Epithelial cell of esophagus (primary cell): Measurements from ENCODE around the gene SHC2.

Experiments
- DNase-seq: peaks from one replicate; pipeline ENCODE4 v3.0.0; 2010; ENCODE audit warnings: low read depth
- H3K4me3 ChIP-seq: 2 replicates; pipeline ENCODE4 v1.5.1; 2011; ENCODE audit warnings: mild to moderate bottlenecking, low read length, control low read depth
- TF ChIP-seq, protein P1 (sequence below): IDR thresholded peaks from 2 replicates; pipeline ENCODE4 v1.5.1; 2011; ENCODE audit warnings: low read depth, mild to moderate bottlenecking, low read length, control low read depth, inconsistent platforms; ENCODE audit not compliant: insufficient read depth; ENCODE audit errors: missing control alignments

SHC2 gene

DNA sequence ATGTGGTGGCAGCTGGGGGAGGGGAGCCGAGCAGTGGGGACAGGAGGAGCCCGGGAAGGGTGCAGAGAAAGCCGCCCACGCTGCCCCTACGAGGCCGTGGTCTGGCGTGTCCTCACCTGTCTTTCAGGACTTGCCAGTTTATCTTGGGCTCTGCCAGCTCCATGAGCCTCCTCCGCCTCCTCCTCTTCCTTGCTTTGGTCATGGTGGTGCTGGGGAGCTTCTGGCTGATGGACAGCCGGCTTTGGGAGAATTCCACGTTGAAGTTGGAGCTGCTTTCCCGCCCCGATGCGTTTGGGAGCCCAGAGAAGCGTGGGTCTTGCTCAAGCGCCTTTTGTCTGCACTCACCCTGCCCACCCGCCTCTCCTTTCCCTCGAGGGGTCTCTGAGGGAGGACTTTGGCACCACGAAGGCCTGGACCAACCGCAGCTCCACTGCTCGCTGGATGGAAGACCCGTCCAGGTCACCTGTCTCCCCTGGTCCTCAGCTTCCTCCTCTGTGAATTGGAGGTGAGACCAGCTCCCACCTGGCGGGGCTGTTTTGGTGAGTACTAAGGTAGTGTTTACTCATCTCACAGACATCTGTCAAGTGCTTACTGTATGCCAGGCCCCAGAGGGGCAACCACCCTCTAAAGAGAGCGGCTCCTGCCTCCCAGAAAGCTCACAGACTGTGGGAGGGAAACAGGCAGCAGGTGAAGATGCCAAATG is 86.5 kb downstream of the SHC2 start:
- TF ChIP-seq, protein P1, sequence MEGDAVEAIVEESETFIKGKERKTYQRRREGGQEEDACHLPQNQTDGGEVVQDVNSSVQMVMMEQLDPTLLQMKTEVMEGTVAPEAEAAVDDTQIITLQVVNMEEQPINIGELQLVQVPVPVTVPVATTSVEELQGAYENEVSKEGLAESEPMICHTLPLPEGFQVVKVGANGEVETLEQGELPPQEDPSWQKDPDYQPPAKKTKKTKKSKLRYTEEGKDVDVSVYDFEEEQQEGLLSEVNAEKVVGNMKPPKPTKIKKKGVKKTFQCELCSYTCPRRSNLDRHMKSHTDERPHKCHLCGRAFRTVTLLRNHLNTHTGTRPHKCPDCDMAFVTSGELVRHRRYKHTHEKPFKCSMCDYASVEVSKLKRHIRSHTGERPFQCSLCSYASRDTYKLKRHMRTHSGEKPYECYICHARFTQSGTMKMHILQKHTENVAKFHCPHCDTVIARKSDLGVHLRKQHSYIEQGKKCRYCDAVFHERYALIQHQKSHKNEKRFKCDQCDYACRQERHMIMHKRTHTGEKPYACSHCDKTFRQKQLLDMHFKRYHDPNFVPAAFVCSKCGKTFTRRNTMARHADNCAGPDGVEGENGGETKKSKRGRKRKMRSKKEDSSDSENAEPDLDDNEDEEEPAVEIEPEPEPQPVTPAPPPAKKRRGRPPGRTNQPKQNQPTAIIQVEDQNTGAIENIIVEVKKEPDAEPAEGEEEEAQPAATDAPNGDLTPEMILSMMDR: no peak
- peak; percentile 48 for DNase-seq
- no peak overlapping the region for H3K4me3 ChIP-seq

DNA sequence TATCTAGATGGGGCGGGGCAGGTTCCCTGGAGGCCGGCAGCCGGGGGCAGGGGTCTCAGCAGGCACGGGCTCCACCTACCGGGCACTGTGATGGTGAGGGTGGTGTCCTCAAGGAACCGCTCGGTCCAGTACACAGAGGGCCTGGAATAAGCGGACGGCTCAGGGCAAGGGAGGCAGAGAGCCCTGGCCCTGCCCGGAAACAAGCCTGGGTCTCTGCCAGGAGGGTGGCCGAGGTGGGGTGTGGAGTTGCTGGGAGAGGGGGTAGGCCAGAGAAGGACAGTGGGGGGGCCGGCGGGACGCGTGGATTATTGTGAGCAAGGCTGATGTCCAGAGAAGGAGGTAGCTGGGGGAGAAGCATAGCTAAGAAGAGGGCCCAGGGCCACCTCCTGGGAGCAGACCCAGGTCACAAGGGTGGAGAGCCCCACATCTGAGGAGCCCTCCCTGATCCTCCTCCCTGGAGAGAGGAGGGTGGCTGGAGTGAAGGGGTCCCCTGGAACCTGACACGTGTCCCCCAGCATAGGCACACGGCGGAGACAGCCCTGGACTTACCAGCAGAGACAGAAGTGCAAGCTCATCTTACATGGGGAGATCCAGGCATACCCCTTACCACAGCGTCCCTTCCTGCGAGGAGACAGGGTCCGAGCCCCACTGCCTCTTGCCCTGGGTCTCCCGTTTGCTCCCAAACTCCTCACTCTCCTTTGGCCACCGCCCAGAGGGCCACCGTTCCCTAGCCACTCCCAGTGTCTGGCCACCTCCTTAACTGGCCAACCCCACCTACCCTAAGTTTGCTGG is 87.2 kb downstream of the SHC2 start:
- DNase-seq: no peak
- H3K4me3 ChIP-seq: no peak overlapping the region
- TF ChIP-seq, protein P1: no peak

DNA sequence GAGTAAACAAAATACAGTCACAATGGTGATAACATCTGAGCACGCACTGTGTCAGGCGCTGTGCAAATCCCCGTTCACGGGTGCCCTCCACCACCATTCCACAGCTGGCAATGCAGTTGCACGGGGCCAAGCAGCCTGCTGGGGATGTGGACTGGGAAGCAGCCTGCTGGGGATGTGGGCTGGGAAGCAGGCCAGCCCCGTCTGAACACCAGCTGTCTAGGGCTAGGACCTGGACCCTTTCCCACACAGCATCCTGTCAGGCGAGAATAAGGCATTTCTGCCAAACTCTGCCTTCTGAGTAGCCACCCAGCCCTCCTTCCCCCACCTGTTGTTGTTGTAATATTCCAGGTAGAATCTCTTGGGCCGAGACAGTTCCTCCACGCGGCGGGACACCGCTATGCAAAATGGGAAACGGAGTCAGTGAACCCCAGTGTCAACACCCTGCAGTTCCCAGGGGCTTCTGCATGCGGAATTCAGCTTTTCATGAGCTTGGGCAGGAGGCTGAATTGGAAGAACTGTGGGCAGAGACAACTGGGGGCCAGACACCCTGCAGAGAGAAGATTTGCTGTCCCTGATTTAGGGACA is 88.4 kb downstream of the SHC2 start:
- no peak overlapping the region for H3K4me3 ChIP-seq
- no peak for DNase-seq
- TF ChIP-seq, protein P1: no peak

DNA sequence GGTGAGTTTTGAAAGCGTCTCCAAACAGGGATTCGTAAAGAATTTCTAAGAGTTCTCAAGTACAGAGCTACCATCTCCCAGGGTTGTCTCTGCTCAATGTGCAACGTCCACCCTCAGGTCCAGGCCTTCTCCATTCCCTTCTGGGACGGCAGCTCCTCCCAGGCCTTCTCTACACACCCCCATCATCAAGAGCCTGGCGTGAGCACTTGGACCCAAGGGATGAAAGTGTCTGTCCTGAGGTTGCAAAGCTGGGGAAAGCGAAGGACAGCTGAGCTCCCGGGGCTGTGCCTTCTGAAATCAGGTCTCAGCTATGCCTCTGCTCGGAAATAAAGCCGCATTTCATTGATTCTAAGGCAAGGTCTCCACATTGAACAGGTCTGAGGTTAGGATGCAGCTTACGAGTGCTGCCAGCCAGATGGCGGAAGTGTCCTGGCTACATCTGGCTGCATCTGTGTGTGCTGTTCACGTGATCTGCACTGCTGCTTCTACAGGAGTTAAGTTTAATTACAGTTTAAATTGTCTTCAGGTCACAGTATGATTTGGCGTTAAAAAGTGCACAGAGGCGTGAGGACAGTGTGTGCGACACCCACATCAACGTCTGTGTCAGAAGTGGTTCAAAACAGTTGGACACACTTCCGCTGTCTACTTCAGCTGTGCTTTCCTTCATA is 89.2 kb downstream of the SHC2 start:
- TF ChIP-seq, protein P1: no peak
- no peak for DNase-seq
- H3K4me3 ChIP-seq: no peak overlapping the region

DNA sequence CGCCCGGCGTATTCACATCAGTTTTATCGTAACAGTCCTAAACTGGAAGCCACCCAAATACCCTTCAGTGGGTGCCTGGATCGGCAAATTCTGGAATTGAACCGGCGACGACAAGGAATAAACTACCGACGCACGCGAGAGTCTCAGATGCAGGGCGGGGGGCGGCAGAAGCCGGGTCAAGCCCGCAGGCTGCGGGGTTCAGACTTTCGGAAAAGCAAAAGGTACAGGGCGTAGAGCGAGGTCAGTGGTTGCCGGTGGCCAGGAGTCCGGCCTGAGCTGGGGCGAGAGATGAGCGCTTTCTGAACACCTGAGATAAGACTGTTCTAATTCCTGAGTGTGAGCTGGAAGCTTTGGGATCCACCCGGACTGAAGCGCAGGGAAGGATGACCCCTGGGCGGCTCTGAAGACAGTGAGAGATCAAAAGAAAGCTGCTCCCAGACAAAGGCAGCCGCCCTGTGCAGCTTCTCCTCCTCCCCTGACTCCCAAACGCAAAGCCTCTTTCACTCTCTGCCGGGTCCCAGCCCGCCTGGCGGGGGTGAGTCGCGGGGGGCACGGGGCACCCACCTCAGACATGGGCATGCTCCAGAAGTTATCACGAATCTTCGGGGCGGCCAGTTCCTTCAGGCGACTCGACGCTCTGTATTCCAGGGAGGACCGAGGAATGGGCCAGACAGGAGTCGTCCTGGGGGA is 90.0 kb downstream of the SHC2 start:
- no peak overlapping the region for H3K4me3 ChIP-seq
- TF ChIP-seq, protein P1: no peak
- no peak for DNase-seq

DNA sequence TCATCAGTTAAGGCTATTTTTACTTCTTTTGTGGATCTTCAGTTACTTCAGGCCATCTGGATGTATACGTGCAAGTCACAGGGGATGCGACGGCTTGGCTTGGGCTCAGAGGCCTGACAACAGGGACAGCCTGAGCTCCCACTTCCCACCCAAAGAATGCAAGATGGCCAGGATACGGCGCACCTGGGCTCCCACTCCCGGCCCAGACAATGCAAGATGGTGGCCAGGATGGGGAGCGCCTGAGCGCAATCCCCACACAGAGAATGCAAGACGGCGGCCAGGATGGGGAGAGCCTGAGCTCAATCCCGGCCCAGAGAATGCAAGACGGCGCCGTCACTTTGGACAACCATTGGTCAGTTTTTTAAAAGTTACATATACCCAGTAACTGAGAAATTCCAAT is 91.0 kb downstream of the SHC2 start:
- TF ChIP-seq, protein P1: no peak
- H3K4me3 ChIP-seq: no peak overlapping the region
- DNase-seq: no peak
